Hypothalamus (tissue), 51 donors: ENCODE results near the gene SLC47A2.
A peak's percentile ranks its signal among the peaks of the same experiment; 100 is the strongest.
"Not testable (repeated sequence)": the region's sequence is repeated elsewhere in the genome, so short reads cannot be mapped to it uniquely, and the experiment has no call there.

ENCODE experiments used
- DNase-seq, 51 donors: peaks; one replicate each; lab custom pipeline; 2025; lab: John Stamatoyannopoulos, UW

SLC47A2 gene

DNA sequence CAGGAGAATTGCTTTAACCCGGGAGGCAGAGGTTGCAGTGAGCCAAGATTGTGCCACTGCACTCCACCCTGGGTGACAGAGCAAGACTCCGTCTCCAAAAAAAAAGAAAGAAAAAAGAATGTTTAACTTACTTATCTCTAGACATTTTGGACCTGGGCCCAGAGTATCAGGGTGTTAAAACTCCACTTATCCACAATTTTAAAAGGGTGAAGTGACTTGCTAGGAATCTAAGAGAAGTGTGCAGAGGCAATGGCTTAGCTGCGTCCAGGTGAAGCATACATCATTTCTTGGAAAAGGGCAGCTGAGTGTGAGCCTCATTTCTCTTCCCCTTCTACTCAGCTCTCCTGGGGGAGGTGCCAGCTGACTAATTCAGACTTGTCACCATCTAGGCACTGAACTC lies 42.8 kb downstream of the SLC47A2 start:
- DNase-seq, result no peak

GRCh38 chr17:19672009-19672750 lies 44.2 kb downstream of the SLC47A2 start:
- peak in 12 of 51 donors; percentile 3 to 46 (median 18) for DNase-seq

- no peak for DNase-seq
Observed at GRCh38 chr17:19671433-19671832, 45.0 kb downstream of the SLC47A2 start.

DNA sequence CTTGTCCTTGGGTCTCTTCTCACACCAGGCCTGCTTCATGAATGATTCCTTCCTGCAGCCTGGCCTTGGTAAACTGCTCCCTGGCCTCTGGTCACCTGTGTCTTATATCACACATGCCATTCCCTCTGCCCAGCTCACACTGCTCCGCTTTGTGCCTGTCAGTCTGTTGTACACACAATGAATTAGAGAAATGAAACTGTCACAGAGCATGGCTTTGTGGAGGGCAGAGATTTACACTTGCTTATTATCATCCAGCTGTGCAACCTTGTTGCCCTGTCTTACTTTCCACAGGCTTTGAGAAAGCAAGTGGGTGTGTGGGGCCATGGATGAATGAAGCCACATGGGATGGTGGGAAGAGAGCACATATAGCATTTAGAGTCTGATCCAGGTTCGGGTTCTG lies 45.5 kb downstream of the SLC47A2 start:
- no peak for DNase-seq

DNA sequence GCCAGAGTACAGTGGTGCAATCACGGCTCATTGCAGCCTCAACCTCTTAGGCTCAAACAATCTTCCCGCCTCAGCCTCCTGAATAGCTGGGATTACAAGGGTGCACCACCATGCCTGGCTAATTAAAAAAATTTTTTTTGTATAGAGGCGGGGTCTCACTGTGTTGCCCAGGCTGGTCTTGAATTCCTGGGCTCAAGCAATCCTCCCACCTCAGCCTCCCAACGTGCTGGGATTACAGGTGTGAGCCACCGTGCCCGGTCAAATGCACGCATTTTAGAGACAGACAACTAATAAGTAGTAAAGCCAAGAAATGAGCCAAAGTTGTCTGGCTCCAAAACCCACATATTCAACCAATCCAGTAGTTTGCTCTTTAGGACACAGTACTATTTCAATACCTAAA lies 46.7 kb downstream of the SLC47A2 start:
- DNase-seq, result not testable (repeated sequence)

GRCh38 chr17:19664821-19665181 lies 51.6 kb downstream of the SLC47A2 start:
- no peak for DNase-seq

GRCh38 chr17:19664136-19664820 lies 52.1 kb downstream of the SLC47A2 start:
- no peak for DNase-seq

GRCh38 chr17:19663097-19663496 lies 53.3 kb downstream of the SLC47A2 start:
- DNase-seq, result no peak

DNA sequence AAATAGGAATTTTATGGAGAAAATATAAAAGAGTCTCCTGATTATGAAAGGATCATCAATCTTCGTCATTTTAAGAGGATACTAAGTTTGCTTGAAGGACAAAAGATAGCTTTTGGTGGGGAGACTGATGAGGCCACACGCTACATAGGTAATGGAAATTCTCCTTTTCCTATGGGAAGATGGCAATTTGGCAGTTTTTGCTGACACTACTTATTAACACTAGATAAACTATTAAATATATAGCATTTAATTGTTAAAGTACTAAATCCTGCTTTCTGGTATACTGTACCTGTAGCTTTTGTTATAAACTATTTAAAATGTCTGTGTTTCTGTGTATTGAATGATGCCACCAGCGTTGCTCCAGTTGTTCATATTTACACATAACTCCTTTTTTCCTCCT lies 55.3 kb downstream of the SLC47A2 start:
- no peak for DNase-seq

GRCh38 chr17:19660219-19660870 lies 56.0 kb downstream of the SLC47A2 start:
- no peak for DNase-seq

DNA sequence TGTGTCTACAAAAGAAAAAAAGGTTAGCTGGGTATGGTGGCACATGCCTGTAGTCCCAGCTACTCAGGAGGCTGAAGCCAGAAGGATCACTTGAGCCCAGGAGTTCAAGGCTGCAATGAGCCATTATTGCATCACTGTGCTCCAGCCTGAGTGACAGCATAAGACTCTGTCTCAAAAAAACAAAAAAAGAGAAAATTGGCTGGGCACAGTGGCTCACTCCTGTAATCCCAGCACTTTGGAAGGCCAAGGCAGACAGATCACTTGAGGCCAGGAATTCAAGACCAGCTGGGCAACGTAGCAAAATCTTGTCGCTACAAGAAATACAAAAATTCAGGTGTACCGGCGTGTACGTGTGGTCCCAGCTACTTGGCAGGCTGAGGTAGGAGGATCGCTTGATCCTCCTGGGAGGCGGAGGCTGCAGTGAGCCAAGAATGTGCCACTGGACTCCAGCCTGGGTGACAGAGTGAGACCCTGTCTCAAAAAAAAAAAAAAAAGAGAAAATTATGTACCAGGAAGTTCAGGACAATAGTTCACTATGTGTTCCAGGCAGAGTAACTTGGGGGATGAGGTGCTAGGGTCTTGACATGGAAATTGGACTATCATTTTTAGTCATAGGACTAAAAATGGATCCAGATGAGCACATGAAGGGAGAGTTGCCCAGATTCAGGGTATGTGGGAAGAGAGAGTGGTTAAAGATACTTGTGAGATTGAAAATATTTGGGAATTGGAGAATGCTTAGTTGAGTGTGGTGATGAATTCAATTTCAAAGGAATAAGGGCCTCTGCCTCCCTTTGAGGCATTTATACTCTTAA lies 56.8 kb downstream of the SLC47A2 start:
- no peak for DNase-seq

GRCh38 chr17:19656851-19657581 lies 59.4 kb downstream of the SLC47A2 start:
- DNase-seq, result no peak

GRCh38 chr17:19656336-19656735 lies 60.0 kb downstream of the SLC47A2 start:
- no peak for DNase-seq

GRCh38 chr17:19654896-19655295 lies 61.5 kb downstream of the SLC47A2 start:
- no peak for DNase-seq

GRCh38 chr17:19654342-19654886 lies 62.0 kb downstream of the SLC47A2 start:
- DNase-seq, result no peak

- peak in 1 of 51 donors; percentile 29 for DNase-seq
Observed at GRCh38 chr17:19652595-19652994, 63.8 kb downstream of the SLC47A2 start.

- DNase-seq, result no peak
Observed at GRCh38 chr17:19651451-19652238, 64.7 kb downstream of the SLC47A2 start.

DNA sequence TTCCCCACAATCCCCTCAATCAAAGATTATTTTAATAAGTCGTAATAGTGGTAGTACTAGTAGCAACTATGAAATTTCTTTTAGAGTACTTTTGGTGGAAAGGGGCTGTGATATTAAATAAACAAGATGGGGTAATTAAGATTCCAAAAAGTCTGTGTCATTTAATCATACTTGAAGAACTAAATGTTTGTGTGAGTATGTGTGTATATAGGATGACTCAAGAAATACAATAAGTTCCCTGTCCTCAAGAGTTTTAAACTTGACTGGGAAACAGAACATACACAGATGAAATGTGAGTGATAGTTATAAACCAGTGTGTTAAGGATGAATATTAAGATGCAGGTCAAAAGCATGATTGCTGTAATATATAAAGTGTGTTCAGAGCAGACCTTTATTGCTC lies 65.6 kb downstream of the SLC47A2 start:
- DNase-seq, result no peak

DNA sequence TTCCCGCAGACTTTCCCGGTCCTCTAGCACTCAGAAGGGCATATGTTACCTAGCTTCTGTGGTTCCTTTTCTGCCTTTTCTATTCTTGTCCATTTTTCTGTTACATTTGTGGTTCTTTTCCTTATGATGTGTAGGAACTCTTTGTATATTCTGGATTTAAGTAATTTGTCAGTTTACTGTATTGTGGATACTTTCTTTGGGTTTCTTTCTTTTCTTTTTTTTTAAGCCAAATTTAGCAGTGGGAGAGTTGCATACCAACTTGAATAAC lies 67.2 kb downstream of the SLC47A2 start:
- DNase-seq, result no peak
